ENCODE data around the gene ZNF660.
"Not testable (repeated sequence)": the region's sequence is repeated elsewhere in the genome, so short reads cannot be mapped to it uniquely, and the experiment has no call there.

DNA sequence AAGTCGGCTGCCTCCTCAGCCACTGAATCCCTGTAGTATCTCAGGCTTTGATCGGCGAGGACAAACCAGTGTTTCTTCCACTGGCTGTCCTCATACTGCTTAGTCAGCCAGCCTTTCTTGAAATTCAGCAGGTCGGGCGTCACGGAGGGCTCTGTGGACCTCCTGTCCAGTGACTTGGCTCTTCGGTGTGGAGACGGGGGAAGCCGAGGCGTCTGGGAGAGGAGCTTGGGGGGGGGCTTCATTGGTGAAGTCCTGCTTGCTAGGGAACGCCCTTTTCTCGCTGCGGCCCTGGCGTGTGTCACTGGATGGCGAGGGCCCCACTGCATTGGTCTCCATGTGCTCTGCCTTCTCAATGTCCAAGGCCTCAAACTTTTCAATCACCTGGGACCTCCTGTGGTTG, 5.0 kb upstream of the ZNF660 start:
- TF ChIP-seq, protein P1, sequence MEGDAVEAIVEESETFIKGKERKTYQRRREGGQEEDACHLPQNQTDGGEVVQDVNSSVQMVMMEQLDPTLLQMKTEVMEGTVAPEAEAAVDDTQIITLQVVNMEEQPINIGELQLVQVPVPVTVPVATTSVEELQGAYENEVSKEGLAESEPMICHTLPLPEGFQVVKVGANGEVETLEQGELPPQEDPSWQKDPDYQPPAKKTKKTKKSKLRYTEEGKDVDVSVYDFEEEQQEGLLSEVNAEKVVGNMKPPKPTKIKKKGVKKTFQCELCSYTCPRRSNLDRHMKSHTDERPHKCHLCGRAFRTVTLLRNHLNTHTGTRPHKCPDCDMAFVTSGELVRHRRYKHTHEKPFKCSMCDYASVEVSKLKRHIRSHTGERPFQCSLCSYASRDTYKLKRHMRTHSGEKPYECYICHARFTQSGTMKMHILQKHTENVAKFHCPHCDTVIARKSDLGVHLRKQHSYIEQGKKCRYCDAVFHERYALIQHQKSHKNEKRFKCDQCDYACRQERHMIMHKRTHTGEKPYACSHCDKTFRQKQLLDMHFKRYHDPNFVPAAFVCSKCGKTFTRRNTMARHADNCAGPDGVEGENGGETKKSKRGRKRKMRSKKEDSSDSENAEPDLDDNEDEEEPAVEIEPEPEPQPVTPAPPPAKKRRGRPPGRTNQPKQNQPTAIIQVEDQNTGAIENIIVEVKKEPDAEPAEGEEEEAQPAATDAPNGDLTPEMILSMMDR (IDR thresholded peaks at IDR 0.05; ENCODE audit: poor library complexity, severe bottlenecking): not testable (repeated sequence)
- TF ChIP-seq EZH2 (IDR thresholded peaks at IDR 0.05; ENCODE audit: borderline replicate concordance, insufficient read depth, low read length, poor library complexity, severe bottlenecking): not testable (repeated sequence)

All from neural cell (in vitro differentiated cells).